Measurements from ENCODE around the gene AKAP9.
"Not testable (repeated sequence)": the region's sequence is repeated elsewhere in the genome, so short reads cannot be mapped to it uniquely, and the experiment has no call there.

DNA sequence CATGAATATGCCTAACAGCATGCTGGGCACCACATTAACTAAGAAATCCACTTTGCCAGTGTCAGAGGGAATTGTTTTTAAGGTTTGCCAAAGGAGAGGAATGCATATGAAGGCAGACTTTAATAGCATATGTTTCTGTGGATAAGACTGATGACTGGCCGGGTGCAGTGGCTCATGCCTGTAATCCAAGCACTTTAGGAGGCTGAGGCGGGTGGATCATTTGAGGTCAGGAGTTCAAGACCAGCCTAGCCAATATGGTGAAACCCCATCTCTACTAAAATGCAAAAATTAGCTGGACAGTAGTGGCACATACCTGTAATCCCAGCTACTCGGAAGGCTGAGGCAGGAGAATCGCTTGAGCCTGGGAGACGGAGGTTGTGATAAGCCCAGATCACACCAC, 47.0 kb upstream of the AKAP9 start:
- TF ChIP-seq POLR2A (IDR thresholded peaks at IDR 0.05) = not testable (repeated sequence)
- TF ChIP-seq, protein P1, sequence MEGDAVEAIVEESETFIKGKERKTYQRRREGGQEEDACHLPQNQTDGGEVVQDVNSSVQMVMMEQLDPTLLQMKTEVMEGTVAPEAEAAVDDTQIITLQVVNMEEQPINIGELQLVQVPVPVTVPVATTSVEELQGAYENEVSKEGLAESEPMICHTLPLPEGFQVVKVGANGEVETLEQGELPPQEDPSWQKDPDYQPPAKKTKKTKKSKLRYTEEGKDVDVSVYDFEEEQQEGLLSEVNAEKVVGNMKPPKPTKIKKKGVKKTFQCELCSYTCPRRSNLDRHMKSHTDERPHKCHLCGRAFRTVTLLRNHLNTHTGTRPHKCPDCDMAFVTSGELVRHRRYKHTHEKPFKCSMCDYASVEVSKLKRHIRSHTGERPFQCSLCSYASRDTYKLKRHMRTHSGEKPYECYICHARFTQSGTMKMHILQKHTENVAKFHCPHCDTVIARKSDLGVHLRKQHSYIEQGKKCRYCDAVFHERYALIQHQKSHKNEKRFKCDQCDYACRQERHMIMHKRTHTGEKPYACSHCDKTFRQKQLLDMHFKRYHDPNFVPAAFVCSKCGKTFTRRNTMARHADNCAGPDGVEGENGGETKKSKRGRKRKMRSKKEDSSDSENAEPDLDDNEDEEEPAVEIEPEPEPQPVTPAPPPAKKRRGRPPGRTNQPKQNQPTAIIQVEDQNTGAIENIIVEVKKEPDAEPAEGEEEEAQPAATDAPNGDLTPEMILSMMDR (IDR thresholded peaks at IDR 0.05) = not testable (repeated sequence)
